Omental fat pad (tissue), 4 donors: ENCODE data around the gene SLC41A2. TPM values are rescaled to one million over a fixed set of nuclear protein-coding genes. Genes with fewer than 3 reads are reported as not detected.

ENCODE experiments used
- ATAC-seq: fragments of 150-250 bp; one replicate; pipeline ENCODE4 v1.9.1; 2016; ENCODE audit warnings: mild to moderate bottlenecking, moderate library complexity; ENCODE audit not compliant: low FRiP score
- DNase-seq: peaks from one replicate; pipeline ENCODE4 v3.0.0-alpha.2; 2019; ENCODE audit warnings: low spot score
- CTCF ChIP-seq, 3 donors: fragments of 450-650 bp; IDR thresholded peaks; one replicate each; pipeline ENCODE4 v1.5.1; 2016 to 2017; ENCODE audit warnings: antibody characterized with exemption in 3 of 3, mild to moderate bottlenecking in 3 of 3, moderate library complexity in 2 of 3
- total RNA-seq, 4 donors: library from RNA; depleted of rRNA; stranded (reverse); fragments of >200 nt; gene quantifications; one replicate each; pipeline ENCODE4 v1.1.0, GENCODE V29; 2016

SLC41A2 gene
- total RNA-seq, 4 donors from 2014 or later, result 38.6 to 67.4 (median 60.0) TPM

GRCh38 chr12:104942075-104942474, 16.0 kb downstream of the SLC41A2 start:
- ATAC-seq (no peak), DNase-seq (no peak)
- TF ChIP-seq CTCF (IDR thresholded peaks at IDR 0.05), result no peak

GRCh38 chr12:104941454-104941853, 16.6 kb downstream of the SLC41A2 start:
- DNase-seq, result no peak
- no peak for TF ChIP-seq CTCF (IDR thresholded peaks at IDR 0.05)
- ATAC-seq, result no peak

GRCh38 chr12:104939089-104939488, 19.0 kb downstream of the SLC41A2 start:
- no peak for TF ChIP-seq CTCF (IDR thresholded peaks at IDR 0.05)
- ATAC-seq (no peak), DNase-seq (no peak)

GRCh38 chr12:104938371-104938770, 19.7 kb downstream of the SLC41A2 start:
- DNase-seq (no peak), ATAC-seq (no peak)
- TF ChIP-seq CTCF (IDR thresholded peaks at IDR 0.05), result no peak

- no peak for ATAC-seq
- TF ChIP-seq CTCF (IDR thresholded peaks at IDR 0.05), result no peak
- no peak for DNase-seq
Measured at GRCh38 chr12:104935886-104936285, 22.2 kb downstream of the SLC41A2 start.

- no peak for TF ChIP-seq CTCF (IDR thresholded peaks at IDR 0.05)
- DNase-seq, result no peak
- ATAC-seq, result no peak
Measured at GRCh38 chr12:104933778-104934177, 24.3 kb downstream of the SLC41A2 start.

GRCh38 chr12:104933128-104933527, 25.0 kb downstream of the SLC41A2 start:
- ATAC-seq, result no peak
- no peak for TF ChIP-seq CTCF (IDR thresholded peaks at IDR 0.05)
- no peak for DNase-seq
